ENCODE measurements around the gene ZNF462.

The ZNF462 gene

DNA sequence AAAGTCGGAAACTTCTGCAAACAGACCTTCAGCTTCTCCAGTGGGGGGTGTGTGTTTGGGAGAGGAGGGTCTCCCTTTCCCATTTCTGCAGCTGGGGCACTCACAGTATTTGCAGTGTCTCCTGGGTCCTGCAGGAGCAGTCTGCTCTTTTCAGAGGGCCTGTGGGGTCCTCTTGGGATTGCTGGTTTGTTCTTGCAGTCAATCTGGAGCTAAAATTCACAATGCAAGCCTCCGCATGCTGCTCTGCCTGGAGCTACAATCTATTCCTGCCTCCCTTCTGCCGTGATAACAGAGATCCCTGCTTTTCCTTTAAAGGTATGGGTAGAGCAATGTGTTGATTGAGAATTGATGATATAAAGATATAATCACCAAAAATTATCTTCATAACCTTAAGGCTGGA, 43.2 kb downstream of the ZNF462 start:
- DNase-seq (ENCODE audit: extremely low read depth, low read depth) = no peak
- TF ChIP-seq, protein P1, sequence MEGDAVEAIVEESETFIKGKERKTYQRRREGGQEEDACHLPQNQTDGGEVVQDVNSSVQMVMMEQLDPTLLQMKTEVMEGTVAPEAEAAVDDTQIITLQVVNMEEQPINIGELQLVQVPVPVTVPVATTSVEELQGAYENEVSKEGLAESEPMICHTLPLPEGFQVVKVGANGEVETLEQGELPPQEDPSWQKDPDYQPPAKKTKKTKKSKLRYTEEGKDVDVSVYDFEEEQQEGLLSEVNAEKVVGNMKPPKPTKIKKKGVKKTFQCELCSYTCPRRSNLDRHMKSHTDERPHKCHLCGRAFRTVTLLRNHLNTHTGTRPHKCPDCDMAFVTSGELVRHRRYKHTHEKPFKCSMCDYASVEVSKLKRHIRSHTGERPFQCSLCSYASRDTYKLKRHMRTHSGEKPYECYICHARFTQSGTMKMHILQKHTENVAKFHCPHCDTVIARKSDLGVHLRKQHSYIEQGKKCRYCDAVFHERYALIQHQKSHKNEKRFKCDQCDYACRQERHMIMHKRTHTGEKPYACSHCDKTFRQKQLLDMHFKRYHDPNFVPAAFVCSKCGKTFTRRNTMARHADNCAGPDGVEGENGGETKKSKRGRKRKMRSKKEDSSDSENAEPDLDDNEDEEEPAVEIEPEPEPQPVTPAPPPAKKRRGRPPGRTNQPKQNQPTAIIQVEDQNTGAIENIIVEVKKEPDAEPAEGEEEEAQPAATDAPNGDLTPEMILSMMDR (IDR thresholded peaks at IDR 0.05; ENCODE audit: low read depth, low read length, missing control alignments) = no peak
- no peak overlapping the region for H3K4me3 ChIP-seq (replicated peaks; ENCODE audit: low read depth, low read length)

DNA sequence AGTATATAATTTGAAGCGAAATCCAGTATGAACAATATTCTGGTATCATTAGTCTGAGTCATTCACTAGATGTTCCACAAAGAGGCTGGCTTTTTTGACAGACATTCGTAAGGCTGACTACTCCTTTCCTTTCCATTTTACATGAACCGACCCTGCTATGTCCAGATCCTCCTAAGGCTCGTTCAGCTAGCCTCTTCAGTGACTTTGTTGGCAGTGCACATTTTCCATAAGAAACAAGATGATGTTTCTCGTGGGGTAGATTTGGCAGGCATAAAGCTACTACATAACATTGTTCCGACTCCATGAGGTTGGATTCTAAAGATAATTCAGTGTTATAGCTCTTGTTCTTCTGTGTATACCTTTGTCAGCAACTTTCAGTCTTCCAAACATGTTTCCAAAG, 49.0 kb downstream of the ZNF462 start:
- H3K4me3 ChIP-seq (replicated peaks; ENCODE audit: low read depth, low read length) = no peak overlapping the region
- TF ChIP-seq, protein P1 (IDR thresholded peaks at IDR 0.05; ENCODE audit: low read depth, low read length, missing control alignments) = no peak
- no peak for DNase-seq (ENCODE audit: extremely low read depth, low read depth)

DNA sequence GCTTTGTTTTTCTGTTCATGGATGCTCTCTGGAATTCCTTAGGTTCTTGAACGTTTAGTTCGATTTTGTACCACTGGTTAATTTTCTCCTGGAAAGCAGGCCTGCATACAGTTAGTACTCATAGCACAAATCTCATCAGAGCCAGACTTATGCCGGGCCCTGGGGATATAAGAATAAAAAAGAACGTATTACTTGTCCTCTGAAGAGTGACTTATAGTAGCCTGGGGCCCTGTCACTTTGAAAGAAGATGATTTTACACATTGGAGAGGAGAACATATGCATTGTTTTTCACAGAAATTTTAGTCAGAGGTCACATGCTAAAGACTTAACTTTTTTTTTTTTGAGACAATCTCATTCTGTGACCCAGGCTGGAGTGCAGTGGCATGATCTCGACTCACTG, 50.3 kb downstream of the ZNF462 start:
- no peak overlapping the region for H3K4me3 ChIP-seq (replicated peaks; ENCODE audit: low read depth, low read length)
- no peak for DNase-seq (ENCODE audit: extremely low read depth, low read depth)
- TF ChIP-seq, protein P1 (IDR thresholded peaks at IDR 0.05; ENCODE audit: low read depth, low read length, missing control alignments) = no peak

DNA sequence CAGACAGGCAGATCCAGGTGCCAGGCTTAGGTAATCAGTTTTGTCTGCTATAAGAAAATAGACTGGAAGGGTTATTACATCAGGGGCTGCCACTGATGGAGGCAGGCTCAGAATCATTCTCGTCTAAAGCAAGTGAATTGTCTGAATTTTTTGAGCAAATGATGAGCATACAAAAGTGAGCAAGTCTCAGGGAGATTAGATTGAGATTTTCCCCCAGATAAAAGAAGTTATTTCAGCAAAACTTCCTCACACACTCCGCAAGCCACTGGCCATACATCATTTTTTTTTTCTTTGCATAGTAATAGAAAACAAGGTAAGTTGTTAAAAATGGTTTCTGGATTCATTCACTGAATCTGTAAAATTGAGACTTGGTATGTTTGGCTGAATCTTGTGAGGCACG, 52.9 kb downstream of the ZNF462 start:
- no peak overlapping the region for H3K4me3 ChIP-seq (replicated peaks; ENCODE audit: low read depth, low read length)
- no peak for DNase-seq (ENCODE audit: extremely low read depth, low read depth)
- TF ChIP-seq, protein P1 (IDR thresholded peaks at IDR 0.05; ENCODE audit: low read depth, low read length, missing control alignments) = no peak

DNA sequence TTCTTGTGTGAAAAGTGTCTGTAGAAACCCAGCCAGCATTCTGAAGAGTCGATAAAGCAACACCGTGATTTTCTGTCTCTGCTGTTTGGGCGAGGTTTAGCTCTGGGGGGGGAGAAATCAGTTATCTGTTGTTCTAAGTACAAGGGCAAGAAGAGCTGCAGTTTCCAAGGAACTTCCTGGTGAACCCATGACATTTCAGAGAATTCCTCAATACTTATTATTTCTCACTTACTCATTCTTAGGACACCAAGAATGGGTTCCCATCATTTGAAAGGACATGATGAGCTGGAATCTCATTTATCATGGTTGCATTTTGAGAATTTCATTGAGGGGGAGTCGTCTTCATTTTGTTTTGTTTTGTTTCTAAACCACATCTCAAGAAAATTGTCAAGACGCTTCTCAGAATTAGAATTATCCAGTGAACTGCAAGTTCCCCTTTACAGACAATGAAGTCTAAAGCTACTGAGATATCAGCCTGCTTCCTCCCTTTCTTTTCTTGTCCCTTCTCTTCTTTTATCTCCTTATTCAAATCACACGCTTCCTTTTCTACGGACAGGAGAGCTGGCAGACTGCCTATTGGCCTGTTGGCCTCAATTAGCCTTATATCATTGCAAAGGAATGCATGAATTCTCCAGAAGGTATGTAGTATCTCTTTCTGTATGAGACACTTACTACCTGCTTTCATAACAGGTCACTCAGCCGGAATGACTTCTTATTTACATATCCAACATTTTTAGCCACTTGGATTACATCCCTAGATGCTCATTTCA, 53.7 kb downstream of the ZNF462 start:
- TF ChIP-seq, protein P1 (IDR thresholded peaks at IDR 0.05; ENCODE audit: low read depth, low read length, missing control alignments) = no peak
- peak; percentile 63 for DNase-seq (ENCODE audit: extremely low read depth, low read depth)
- no peak overlapping the region for H3K4me3 ChIP-seq (replicated peaks; ENCODE audit: low read depth, low read length)

DNA sequence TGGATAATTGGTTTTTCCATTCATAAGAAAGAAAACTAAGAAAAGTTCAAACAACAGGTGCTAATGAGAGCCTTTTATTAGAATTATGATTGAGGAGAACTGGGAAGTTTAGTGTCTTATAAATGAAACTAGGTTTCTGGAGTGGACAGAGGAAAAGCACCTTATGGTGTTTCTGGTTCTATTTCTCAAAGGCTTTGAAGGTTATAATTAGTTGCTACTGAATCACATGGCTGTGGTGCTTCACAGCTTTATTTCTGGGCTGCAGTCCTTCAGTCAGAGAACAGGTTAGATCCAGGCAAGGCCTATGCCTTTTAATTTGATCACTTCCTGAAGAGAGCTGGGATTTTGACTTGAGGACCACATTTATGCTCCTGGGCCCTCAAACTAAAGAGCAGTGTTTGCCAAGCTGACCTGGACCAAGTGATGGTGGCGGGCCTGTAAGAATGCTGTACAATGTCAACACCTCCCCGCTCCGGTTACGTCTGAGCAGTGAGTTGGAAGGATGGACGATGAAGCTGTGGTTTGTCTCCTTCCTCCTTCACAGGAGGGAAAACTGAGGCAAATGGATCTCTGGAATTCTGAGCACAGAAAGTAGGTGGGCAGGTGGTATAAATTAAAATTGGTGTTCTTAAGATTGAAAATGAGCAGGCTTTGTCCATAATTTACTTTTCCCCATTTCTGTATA, 56.0 kb downstream of the ZNF462 start:
- H3K4me3 ChIP-seq (replicated peaks; ENCODE audit: low read depth, low read length) = no peak overlapping the region
- DNase-seq (ENCODE audit: extremely low read depth, low read depth) = no peak
- TF ChIP-seq, protein P1 (IDR thresholded peaks at IDR 0.05; ENCODE audit: low read depth, low read length, missing control alignments) = no peak

Measured in HFF-Myc (cell line).